ENCODE results near the gene UIMC1. TPM values are rescaled to one million over a fixed set of nuclear protein-coding genes. Genes with fewer than 3 reads are reported as not detected.
A peak's percentile ranks its signal among the peaks of the same experiment; 100 is the strongest.
"Not testable (repeated sequence)": the region's sequence is repeated elsewhere in the genome, so short reads cannot be mapped to it uniquely, and the experiment has no call there.

The UIMC1 gene
- total RNA-seq (2021) (46.8 and 54.0 TPM in 2 replicates), Bru-seq, nascent RNA (percentile 89 among the genes with signal in this experiment), BruChase-seq, experiment 1, labeled RNA remaining after a 2-hour chase (percentile 84 among the genes with signal in this experiment), BruChase-seq, experiment 2, labeled RNA remaining after a 6-hour chase (percentile 87 among the genes with signal in this experiment)
- long read RNA-seq, transcript UIMC1-212 (15 exons, 2,502 nt), result major isoform, 14 of 38 reads
- long read RNA-seq, partial matches to known transcripts, result 3 of 38 reads
- long read RNA-seq, other reads (novel, unspliced or antisense), result 21 of 38 reads

DNA sequence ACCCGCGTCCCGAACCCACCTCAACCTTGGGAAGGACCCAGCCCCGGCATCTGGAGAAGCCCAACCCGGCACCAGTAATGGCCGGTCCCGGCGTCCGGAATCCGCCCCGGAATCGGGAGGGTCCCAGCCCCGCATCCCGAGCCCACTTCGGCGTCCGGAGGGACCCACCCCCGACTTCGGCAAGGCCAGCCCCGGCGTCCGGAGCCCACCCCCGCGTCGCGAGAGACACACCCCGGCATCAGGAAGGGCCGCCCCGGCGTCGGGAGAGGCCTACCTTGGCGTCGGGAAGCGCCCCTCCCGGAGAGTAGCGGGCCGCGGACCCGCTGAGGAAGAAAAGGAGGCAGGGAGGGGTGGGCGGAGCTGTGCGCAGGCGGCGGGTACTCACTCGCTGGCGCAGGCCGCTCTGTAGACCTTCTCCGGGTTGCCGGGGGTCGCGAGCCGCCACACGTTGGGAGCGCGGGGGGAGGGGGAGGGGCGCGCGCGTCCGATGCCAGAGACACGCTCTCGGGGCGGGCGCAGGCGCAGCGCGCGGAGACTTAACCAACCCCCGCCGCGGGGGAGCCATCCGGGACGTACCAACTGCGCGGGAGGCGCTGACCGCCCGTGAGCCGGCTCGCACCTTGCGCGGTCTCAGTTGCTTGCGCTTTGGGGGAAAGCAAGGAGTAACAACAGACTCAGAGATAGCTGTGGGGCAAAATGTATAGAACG, at the start of gene UIMC1:
Gene UIMC1 (minus strand): TSS at position 515 of the 708 bp plus-strand sequence. CDS start 24,164 bp downstream, outside the sequence.
- Histone ChIP-seq H3K4me1 (ENCODE audit: insufficient read depth, low read length, poor library complexity, severe bottlenecking) (peaks cover 19% of the 10 kb centered on the region), H3K4me3 (ENCODE audit: low read depth, low read length, poor library complexity, severe bottlenecking) (peak within 1 kb of the TSS; percentile 79), H3K9me3 (ENCODE audit: low read depth, low read length, poor library complexity, severe bottlenecking) (no peaks in the 10 kb centered on the region), H3K27me3 (replicated peaks; ENCODE audit: insufficient read depth, low read depth, low read length, poor library complexity) (no peaks in the 10 kb centered on the region), H3K36me3 (ENCODE audit: insufficient read depth, low read length, poor library complexity, severe bottlenecking) (no peaks in the 10 kb centered on the region), H3K27ac (ENCODE audit: low read depth, low read length, poor library complexity, severe bottlenecking) (peak within 1 kb of the TSS; percentile 94)
- no TSS peak for BruUV-seq (replicated peaks)
- POLR2A ChIA-PET (ENCODE audit: low non-redundant PET), result no interaction called here
- CTCF ChIA-PET, result interaction anchor here (1.0 kb wide), 1 partner anchor 87 kb away, joined by 3 read pairs; no protein-coding TSS in a partner anchor
- peak; percentile 94 for DNase-seq (ENCODE audit: low spot score)
- TF ChIP-seq EZH2 (IDR thresholded peaks at IDR 0.05; ENCODE audit: borderline replicate concordance, low read depth, low read length, poor library complexity, severe bottlenecking), result no peak
- TF ChIP-seq, protein P1, sequence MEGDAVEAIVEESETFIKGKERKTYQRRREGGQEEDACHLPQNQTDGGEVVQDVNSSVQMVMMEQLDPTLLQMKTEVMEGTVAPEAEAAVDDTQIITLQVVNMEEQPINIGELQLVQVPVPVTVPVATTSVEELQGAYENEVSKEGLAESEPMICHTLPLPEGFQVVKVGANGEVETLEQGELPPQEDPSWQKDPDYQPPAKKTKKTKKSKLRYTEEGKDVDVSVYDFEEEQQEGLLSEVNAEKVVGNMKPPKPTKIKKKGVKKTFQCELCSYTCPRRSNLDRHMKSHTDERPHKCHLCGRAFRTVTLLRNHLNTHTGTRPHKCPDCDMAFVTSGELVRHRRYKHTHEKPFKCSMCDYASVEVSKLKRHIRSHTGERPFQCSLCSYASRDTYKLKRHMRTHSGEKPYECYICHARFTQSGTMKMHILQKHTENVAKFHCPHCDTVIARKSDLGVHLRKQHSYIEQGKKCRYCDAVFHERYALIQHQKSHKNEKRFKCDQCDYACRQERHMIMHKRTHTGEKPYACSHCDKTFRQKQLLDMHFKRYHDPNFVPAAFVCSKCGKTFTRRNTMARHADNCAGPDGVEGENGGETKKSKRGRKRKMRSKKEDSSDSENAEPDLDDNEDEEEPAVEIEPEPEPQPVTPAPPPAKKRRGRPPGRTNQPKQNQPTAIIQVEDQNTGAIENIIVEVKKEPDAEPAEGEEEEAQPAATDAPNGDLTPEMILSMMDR (conservative IDR thresholded peaks at IDR 0.05; ENCODE audit: low read depth, low read length), result no peak
- intact Hi-C loops (cut with micrococcal nuclease; ENCODE audit: unreplicated experiment), result no loop called here

DNA sequence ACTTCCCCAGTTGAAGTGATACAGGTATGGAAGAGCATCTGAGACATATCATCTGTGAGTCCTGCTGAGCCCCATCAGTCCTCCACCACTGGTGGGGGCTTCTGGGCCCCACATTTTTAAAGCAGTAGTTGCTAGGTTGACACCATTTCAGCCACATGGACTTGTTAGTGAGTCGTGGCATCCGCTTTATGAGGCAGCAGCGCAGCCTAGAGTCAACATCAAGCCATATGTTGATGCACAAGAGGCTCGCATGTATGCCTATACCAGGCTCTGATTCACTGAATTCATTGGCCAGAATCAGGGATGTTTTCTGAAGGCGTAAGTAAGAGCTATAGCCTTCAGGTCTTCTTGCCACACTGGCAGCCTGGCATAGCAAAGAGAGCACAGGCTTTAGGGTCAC, 42.7 kb upstream of the UIMC1 start:
- POLR2A ChIA-PET (ENCODE audit: low non-redundant PET), result no interaction called here
- Histone ChIP-seq H3K4me3 (ENCODE audit: low read depth, low read length, poor library complexity, severe bottlenecking) (no peak overlapping the region), H3K27ac (ENCODE audit: low read depth, low read length, poor library complexity, severe bottlenecking) (no peak overlapping the region), H3K27me3 (replicated peaks; ENCODE audit: insufficient read depth, low read depth, low read length, poor library complexity) (no peaks in the 10 kb centered on the region), H3K9me3 (ENCODE audit: low read depth, low read length, poor library complexity, severe bottlenecking) (no peaks in the 10 kb centered on the region), H3K4me1 (ENCODE audit: insufficient read depth, low read length, poor library complexity, severe bottlenecking) (no peaks in the 10 kb centered on the region), H3K36me3 (ENCODE audit: insufficient read depth, low read length, poor library complexity, severe bottlenecking) (peaks cover 28% of the 10 kb centered on the region)
- TF ChIP-seq, protein P1 (conservative IDR thresholded peaks at IDR 0.05; ENCODE audit: low read depth, low read length), result no peak
- TF ChIP-seq EZH2 (IDR thresholded peaks at IDR 0.05; ENCODE audit: borderline replicate concordance, low read depth, low read length, poor library complexity, severe bottlenecking), result no peak
- CTCF ChIA-PET, result interaction anchor here (0.7 kb wide), 1 partner anchor 63 kb away, joined by 6 read pairs; no protein-coding TSS in a partner anchor
- DNase-seq (ENCODE audit: low spot score), result no peak
- no TSS peak for BruUV-seq (replicated peaks)
- intact Hi-C loops (cut with micrococcal nuclease; ENCODE audit: unreplicated experiment), result no loop called here

GRCh38 chr5:177048531-177048930, 42.0 kb upstream of the UIMC1 start:
- POLR2A ChIA-PET (ENCODE audit: low non-redundant PET); intact Hi-C loops (cut with micrococcal nuclease; ENCODE audit: unreplicated experiment): not testable (repeated sequence)

More at GRCh38 chr5:177048531-177048930, 42.0 kb upstream of the UIMC1 start:
- CTCF ChIA-PET, result interaction anchor here (0.7 kb wide), 1 partner anchor 64 kb away, joined by 6 read pairs; no protein-coding TSS in a partner anchor
- H3K27me3 ChIP-seq (replicated peaks; ENCODE audit: insufficient read depth, low read depth, low read length, poor library complexity); DNase-seq (ENCODE audit: low spot score); H3K4me3 ChIP-seq (ENCODE audit: low read depth, low read length, poor library complexity, severe bottlenecking); H3K4me1 ChIP-seq (ENCODE audit: insufficient read depth, low read length, poor library complexity, severe bottlenecking); BruUV-seq (replicated peaks); H3K27ac ChIP-seq (ENCODE audit: low read depth, low read length, poor library complexity, severe bottlenecking); H3K9me3 ChIP-seq (ENCODE audit: low read depth, low read length, poor library complexity, severe bottlenecking): not testable (repeated sequence)
- H3K36me3 ChIP-seq (ENCODE audit: insufficient read depth, low read length, poor library complexity, severe bottlenecking), result peaks cover 33% of the 10 kb centered on the region

Data from A673 (cell line).